K562 (cell line): ENCODE results near the gene SLC24A3. TPM values are rescaled to one million over a fixed set of nuclear protein-coding genes. Genes with fewer than 3 reads are reported as not detected.

Source experiments
- ATAC-seq: fragments of 200-7000 bp; cut with Tn5 transposase; 3 replicates; pipeline ENCODE4 v1.9.1; 2020; ENCODE audit warnings: moderate library complexity
- BruUV-seq: library from RNA; stranded (reverse); fragments of 400-500 nt; replicated peaks from 2 replicates; lab custom pipeline; 2021; lab: Mats Ljungman, UMichigan
- CTCF ChIA-PET: fragments of 300-600 bp; formaldehyde crosslinking; extraction: SDS; loops from one replicate; lab custom pipeline; 2021; ENCODE audit warnings: low intra/inter-chr PET ratio; lab: Yijun Ruan, JAX
- POLR2A ChIA-PET: fragments of 300-600, 350-650 bp; sonication (Branson Sonifier 250); formaldehyde crosslinking; extraction: SDS; loops from one replicate; lab custom pipeline; 2021; ENCODE audit warnings: antibody characterized with exemption, inconsistent platforms; lab: Yijun Ruan, JAX
- DNase-seq, 4 experiments: peaks; one replicate each; pipeline versions ENCODE4 v3.0.0 to v3.0.0-alpha.2; 2011 to 2018; ENCODE audit warnings: low spot score in 3 of 4, mixed read lengths in 3 of 4; ENCODE audit errors: extremely low read depth in 1 of 4
- FAIRE-seq: peaks from 2 replicates; lab custom pipeline; 2011; peaks lifted over from hg19 to GRCh38; lab: Jason Lieb, UNC
- H2AFZ ChIP-seq: 2 replicates; pipeline ENCODE4 v1.6.0; 2011; ENCODE audit warnings: low read depth, low read length, control low read depth, inconsistent platforms
- H3K27ac ChIP-seq: fragments of 200-600 bp; 3 replicates; pipeline ENCODE4 v1.8.0; 2011; ENCODE audit warnings: low read depth, mild to moderate bottlenecking, control low read depth, inconsistent platforms, low read length, moderate library complexity, mixed read lengths; ENCODE audit errors: extremely low read depth
- H3K27me3 ChIP-seq, 2 experiments: fragments of 300-600 bp in 1 of 2; 2 replicates in 1 of 2; 3 replicates in 1 of 2; pipeline versions ENCODE4 v1.6.0 to v1.8.0; 2011; ENCODE audit warnings: inconsistent platforms in 2 of 2, low read length in 2 of 2, mild to moderate bottlenecking in 1 of 2, mixed read lengths in 1 of 2, moderate library complexity in 1 of 2; ENCODE audit not compliant: control insufficient read depth in 2 of 2, insufficient read depth in 2 of 2
- H3K36me3 ChIP-seq: fragments of 300-600 bp; 3 replicates; pipeline ENCODE4 v1.8.0; 2011; ENCODE audit warnings: mild to moderate bottlenecking, low read length, inconsistent platforms; ENCODE audit not compliant: control insufficient read depth, insufficient read depth
- H3K4me1 ChIP-seq, 2 experiments: fragments of 200-600 bp in 1 of 2; replicated peaks in 1 of 2; 2 replicates in 1 of 2; 3 replicates in 1 of 2; pipeline versions ENCODE4 v1.5.1 to v1.8.0; 2011; ENCODE audit warnings: inconsistent platforms in 2 of 2, low read length in 2 of 2, mild to moderate bottlenecking in 1 of 2, mixed read lengths in 1 of 2, moderate library complexity in 1 of 2; ENCODE audit not compliant: control insufficient read depth in 2 of 2, insufficient read depth in 2 of 2
- H3K4me2 ChIP-seq: 2 replicates; pipeline ENCODE4 v1.6.1; 2011; ENCODE audit warnings: low read length, control low read depth, inconsistent platforms, mixed read lengths; ENCODE audit not compliant: insufficient read depth
- H3K4me3 ChIP-seq: fragments of 200-600 bp; sonication (generic), shearing (Covaris generic); 2 replicates; pipeline ENCODE4 v1.5.1; 2016; ENCODE audit warnings: control low read depth, inconsistent platforms
- H3K79me2 ChIP-seq: fragments of 200-600 bp; 3 replicates; pipeline ENCODE4 v1.8.0; 2011; ENCODE audit warnings: low read length, inconsistent platforms; ENCODE audit not compliant: control insufficient read depth, insufficient read depth
- H3K9ac ChIP-seq, 2 experiments: 2 replicates each; pipeline versions ENCODE4 v1.6.0 to v1.6.1; 2011; ENCODE audit warnings: low read depth in 2 of 2, low read length in 2 of 2, control low read depth in 1 of 2, inconsistent platforms in 1 of 2, mild to moderate bottlenecking in 1 of 2, mixed read lengths in 1 of 2; ENCODE audit not compliant: insufficient read depth in 1 of 2
- H3K9me1 ChIP-seq: one replicate; pipeline ENCODE4 v1.6.0; 2011; ENCODE audit warnings: inconsistent platforms, mild to moderate bottlenecking, low read length, moderate library complexity; ENCODE audit not compliant: control insufficient read depth, insufficient read depth
- H3K9me3 ChIP-seq: replicated peaks from 2 replicates; pipeline ENCODE4 v1.5.1; 2011; ENCODE audit warnings: low read depth, low read length, inconsistent platforms; ENCODE audit not compliant: control insufficient read depth, insufficient read depth
- H4K20me1 ChIP-seq: replicated peaks from 2 replicates; pipeline ENCODE4 v1.6.1; 2011; ENCODE audit warnings: low read length, inconsistent platforms, mixed read lengths; ENCODE audit not compliant: control insufficient read depth, insufficient read depth
- ATF7 ChIP-seq: fragments of 450-650 bp; IDR thresholded peaks from 2 replicates; pipeline ENCODE4 v1.7.1; 2014; ENCODE audit warnings: mild to moderate bottlenecking, moderate library complexity
- DNMT1 ChIP-seq: fragments of 450-650 bp; IDR thresholded peaks from 2 replicates; pipeline ENCODE4 v1.6.1; 2016; ENCODE audit warnings: antibody characterized with exemption, mild to moderate bottlenecking
- NCOA2 ChIP-seq, 2 experiments: fragments of 450-650 bp; IDR thresholded peaks; 2 replicates each; pipeline ENCODE4 v1.6.1; 2018; ENCODE audit warnings: mild to moderate bottlenecking in 2 of 2, moderate library complexity in 1 of 2; ENCODE audit not compliant: partially characterized antibody in 2 of 2
- NR1H2 ChIP-seq: sonication (generic); formaldehyde crosslinking; IDR thresholded peaks from 2 replicates; pipeline ENCODE4 v1.4.0; 2020; ENCODE audit warnings: mild to moderate bottlenecking, missing genetic modification reagents
- ZNF12 ChIP-seq: sonication (generic); formaldehyde crosslinking; IDR thresholded peaks from 2 replicates; pipeline ENCODE4 v1.4.0; 2020; ENCODE audit warnings: mild to moderate bottlenecking, missing genetic modification reagents
- ZNF584 ChIP-seq: fragments of 200-800 bp; sonication (Bioruptor generic); IDR thresholded peaks from 2 replicates; pipeline ENCODE4 v1.6.1; 2016; ENCODE audit warnings: low read depth, mild to moderate bottlenecking, missing genetic modification characterization, missing compliant biosample characterization
- WGBS: fragments of 100-300 bp; shearing (Covaris generic); methylation state at CpG from one replicate; pipeline ENCODE4 v1.1.6; 2016; ENCODE audit warnings: low coverage, mixed read lengths; ENCODE audit not compliant: insufficient coverage; ENCODE audit errors: missing lambda C conversion rate; 5-methylcytosine and 5-hydroxymethylcytosine counted together
- in situ Hi-C: fragments of 300-500 bp; cut with MboI; formaldehyde crosslinking; loops from 4 replicates; pipeline ENCODE4 v1.15.0; 2018; ENCODE audit warnings: inconsistent platforms, mixed read lengths
- intact Hi-C: fragments of 100-400 bp; cut with micrococcal nuclease; formaldehyde crosslinking; loops from 2 replicates; pipeline ENCODE4 v1.14.2; 2022
- polyA plus RNA-seq, 8 experiments: library from polyadenylated mRNA; depleted of rRNA in 4 of 8; stranded (reverse) in 5 of 8; unstranded in 3 of 8; fragments of >200 nt; fragmentation: Nextera tagmentation in 2 of 8; fragmentation: Illumina TruSeq in 1 of 8; extraction: Ambion mirVana in 2 of 8; extraction: Trizol in 1 of 8; gene quantifications; 2 replicates each; pipeline versions ENCODE4 v1.2.1 to v1.2.3, GENCODE V29; 2011 to 2014; ENCODE audit warnings: inconsistent platforms in 1 of 8, missing spikeins in 1 of 8
- total RNA-seq, 7 experiments: library from RNA; depleted of rRNA in 6 of 7; stranded (reverse); fragments of >200 nt in 6 of 7; fragmentation: Illumina TruSeq in 2 of 7; extraction: Trizol in 2 of 7; gene quantifications; 2 replicates each; pipeline versions ENCODE4 v1.2.1 to v1.2.3, GENCODE V29; 2011 to 2021; ENCODE audit warnings: low replicate concordance in 1 of 7
- TF ChIP-seq, protein P1 (sequence below), 2 experiments: fragments of 450-650 bp in 1 of 2; IDR thresholded peaks; 2 replicates each; pipeline ENCODE4 v1.6.1; 2011 to 2017; ENCODE audit warnings: low read depth in 2 of 2, antibody characterized with exemption in 1 of 2, borderline replicate concordance in 1 of 2, low read length in 1 of 2, mild to moderate bottlenecking in 1 of 2, mixed read lengths in 1 of 2; ENCODE audit not compliant: control insufficient read depth in 1 of 2
- TF ChIP-seq, protein P2 (sequence below): fragments of 250-450 bp; sonication (Bioruptor Pico); IDR thresholded peaks from 2 replicates; pipeline ENCODE4 v1.4.0; 2020; ENCODE audit warnings: mild to moderate bottlenecking, moderate library complexity
- TF ChIP-seq, protein P3 (sequence below), 3 experiments: fragments of 200-800 bp in 1 of 3; fragments of 250-450 bp in 1 of 3; fragments of 450-650 bp in 1 of 3; sonication (Bioruptor Pico) in 1 of 3; sonication (Bioruptor generic) in 1 of 3; formaldehyde crosslinking in 1 of 3; IDR thresholded peaks; 2 replicates each; pipeline versions ENCODE4 v1.6.1 to v1.8.0; 2016 to 2022; ENCODE audit warnings: mild to moderate bottlenecking in 2 of 3, missing genetic modification characterization in 2 of 3, missing compliant biosample characterization in 1 of 3, moderate library complexity in 1 of 3
- TF ChIP-seq, protein P4 (sequence below): sonication (generic); formaldehyde crosslinking; IDR thresholded peaks from 2 replicates; pipeline ENCODE4 v1.8.0; 2023; ENCODE audit warnings: mild to moderate bottlenecking, missing genetic modification reagents

Gene SLC24A3
- total and polyA plus RNA-seq, 9 of the 15 experiments (the other 6 are each of a cell fraction or from before 2014, with no cell fraction given) = not detected

DNA sequence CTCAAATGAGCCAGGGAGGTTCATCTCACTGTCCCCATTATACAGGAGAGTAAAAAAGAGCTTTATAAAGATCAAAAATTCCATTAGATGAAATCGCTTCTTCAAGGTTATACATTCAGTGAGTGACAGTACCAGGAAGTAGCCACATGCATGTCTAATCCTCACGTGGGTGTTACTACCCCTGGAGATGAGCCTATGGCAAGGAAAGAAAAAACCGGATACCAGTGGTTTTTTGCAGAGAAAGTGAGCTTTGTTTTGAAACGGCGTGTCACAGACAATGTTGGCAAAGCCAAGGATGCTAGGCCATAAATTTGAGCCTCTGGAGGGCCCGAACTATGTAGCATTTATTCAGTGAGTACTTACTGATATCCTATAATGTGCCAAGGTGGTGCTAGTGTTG is 330.7 kb downstream of the SLC24A3 start:
- H3K27ac ChIP-seq = no peak overlapping the region
- no TSS peak for BruUV-seq
- CTCF ChIA-PET = no interaction called here
- no peak for FAIRE-seq
- no peaks in the 10 kb centered on the region for H3K36me3 ChIP-seq
- no peaks in the 10 kb centered on the region for H3K9me1 ChIP-seq
- POLR2A ChIA-PET = no interaction called here
- no peak overlapping the region for H3K4me3 ChIP-seq
- WGBS = 3% methylated on average over 5 of the region's 6 CpGs
- intact Hi-C loops = no loop called here
- no peak overlapping the region for H2AFZ ChIP-seq
- no peaks in the 10 kb centered on the region for H3K4me1 ChIP-seq
- DNase-seq = no peak
- ATAC-seq = no peak
- H4K20me1 ChIP-seq = no peaks in the 10 kb centered on the region
- no peak overlapping the region for H3K9ac ChIP-seq
- in situ Hi-C loops = no loop called here
- H3K27me3 ChIP-seq = no peaks in the 10 kb centered on the region
- no peaks in the 10 kb centered on the region for H3K9me3 ChIP-seq
- H3K4me2 ChIP-seq = no peak overlapping the region
- no peaks in the 10 kb centered on the region for H3K79me2 ChIP-seq
- TF ChIP-seq ATF7 = no peak
- no peak for TF ChIP-seq DNMT1
- TF ChIP-seq NR1H2 (CRISPR knock-in tag) = no peak
- TF ChIP-seq, protein P1, sequence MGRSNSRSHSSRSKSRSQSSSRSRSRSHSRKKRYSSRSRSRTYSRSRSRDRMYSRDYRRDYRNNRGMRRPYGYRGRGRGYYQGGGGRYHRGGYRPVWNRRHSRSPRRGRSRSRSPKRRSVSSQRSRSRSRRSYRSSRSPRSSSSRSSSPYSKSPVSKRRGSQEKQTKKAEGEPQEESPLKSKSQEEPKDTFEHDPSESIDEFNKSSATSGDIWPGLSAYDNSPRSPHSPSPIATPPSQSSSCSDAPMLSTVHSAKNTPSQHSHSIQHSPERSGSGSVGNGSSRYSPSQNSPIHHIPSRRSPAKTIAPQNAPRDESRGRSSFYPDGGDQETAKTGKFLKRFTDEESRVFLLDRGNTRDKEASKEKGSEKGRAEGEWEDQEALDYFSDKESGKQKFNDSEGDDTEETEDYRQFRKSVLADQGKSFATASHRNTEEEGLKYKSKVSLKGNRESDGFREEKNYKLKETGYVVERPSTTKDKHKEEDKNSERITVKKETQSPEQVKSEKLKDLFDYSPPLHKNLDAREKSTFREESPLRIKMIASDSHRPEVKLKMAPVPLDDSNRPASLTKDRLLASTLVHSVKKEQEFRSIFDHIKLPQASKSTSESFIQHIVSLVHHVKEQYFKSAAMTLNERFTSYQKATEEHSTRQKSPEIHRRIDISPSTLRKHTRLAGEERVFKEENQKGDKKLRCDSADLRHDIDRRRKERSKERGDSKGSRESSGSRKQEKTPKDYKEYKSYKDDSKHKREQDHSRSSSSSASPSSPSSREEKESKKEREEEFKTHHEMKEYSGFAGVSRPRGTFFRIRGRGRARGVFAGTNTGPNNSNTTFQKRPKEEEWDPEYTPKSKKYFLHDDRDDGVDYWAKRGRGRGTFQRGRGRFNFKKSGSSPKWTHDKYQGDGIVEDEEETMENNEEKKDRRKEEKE (IDR thresholded peaks at IDR 0.05; ENCODE audit: borderline replicate concordance in 1 of 2, control insufficient read depth in 1 of 2, low read depth in 2 of 2, low read length in 1 of 2) = no peak
- TF ChIP-seq NCOA2 (IDR thresholded peaks at IDR 0.05; ENCODE audit: partially characterized antibody in 2 of 2) = no peak
- TF ChIP-seq ZNF12 (CRISPR knock-in tag) = no peak
- no peak for TF ChIP-seq ZNF584 (CRISPR knock-in tag)
- TF ChIP-seq, protein P2, sequence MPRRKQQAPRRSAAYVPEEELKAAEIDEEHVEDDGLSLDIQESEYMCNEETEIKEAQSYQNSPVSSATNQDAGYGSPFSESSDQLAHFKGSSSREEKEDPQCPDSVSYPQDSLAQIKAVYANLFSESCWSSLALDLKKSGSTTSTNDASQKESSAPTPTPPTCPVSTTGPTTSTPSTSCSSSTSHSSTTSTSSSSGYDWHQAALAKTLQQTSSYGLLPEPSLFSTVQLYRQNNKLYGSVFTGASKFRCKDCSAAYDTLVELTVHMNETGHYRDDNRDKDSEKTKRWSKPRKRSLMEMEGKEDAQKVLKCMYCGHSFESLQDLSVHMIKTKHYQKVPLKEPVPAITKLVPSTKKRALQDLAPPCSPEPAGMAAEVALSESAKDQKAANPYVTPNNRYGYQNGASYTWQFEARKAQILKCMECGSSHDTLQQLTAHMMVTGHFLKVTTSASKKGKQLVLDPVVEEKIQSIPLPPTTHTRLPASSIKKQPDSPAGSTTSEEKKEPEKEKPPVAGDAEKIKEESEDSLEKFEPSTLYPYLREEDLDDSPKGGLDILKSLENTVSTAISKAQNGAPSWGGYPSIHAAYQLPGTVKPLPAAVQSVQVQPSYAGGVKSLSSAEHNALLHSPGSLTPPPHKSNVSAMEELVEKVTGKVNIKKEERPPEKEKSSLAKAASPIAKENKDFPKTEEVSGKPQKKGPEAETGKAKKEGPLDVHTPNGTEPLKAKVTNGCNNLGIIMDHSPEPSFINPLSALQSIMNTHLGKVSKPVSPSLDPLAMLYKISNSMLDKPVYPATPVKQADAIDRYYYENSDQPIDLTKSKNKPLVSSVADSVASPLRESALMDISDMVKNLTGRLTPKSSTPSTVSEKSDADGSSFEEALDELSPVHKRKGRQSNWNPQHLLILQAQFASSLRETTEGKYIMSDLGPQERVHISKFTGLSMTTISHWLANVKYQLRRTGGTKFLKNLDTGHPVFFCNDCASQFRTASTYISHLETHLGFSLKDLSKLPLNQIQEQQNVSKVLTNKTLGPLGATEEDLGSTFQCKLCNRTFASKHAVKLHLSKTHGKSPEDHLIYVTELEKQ (CRISPR knock-in tag) = no peak
- TF ChIP-seq, protein P3, sequence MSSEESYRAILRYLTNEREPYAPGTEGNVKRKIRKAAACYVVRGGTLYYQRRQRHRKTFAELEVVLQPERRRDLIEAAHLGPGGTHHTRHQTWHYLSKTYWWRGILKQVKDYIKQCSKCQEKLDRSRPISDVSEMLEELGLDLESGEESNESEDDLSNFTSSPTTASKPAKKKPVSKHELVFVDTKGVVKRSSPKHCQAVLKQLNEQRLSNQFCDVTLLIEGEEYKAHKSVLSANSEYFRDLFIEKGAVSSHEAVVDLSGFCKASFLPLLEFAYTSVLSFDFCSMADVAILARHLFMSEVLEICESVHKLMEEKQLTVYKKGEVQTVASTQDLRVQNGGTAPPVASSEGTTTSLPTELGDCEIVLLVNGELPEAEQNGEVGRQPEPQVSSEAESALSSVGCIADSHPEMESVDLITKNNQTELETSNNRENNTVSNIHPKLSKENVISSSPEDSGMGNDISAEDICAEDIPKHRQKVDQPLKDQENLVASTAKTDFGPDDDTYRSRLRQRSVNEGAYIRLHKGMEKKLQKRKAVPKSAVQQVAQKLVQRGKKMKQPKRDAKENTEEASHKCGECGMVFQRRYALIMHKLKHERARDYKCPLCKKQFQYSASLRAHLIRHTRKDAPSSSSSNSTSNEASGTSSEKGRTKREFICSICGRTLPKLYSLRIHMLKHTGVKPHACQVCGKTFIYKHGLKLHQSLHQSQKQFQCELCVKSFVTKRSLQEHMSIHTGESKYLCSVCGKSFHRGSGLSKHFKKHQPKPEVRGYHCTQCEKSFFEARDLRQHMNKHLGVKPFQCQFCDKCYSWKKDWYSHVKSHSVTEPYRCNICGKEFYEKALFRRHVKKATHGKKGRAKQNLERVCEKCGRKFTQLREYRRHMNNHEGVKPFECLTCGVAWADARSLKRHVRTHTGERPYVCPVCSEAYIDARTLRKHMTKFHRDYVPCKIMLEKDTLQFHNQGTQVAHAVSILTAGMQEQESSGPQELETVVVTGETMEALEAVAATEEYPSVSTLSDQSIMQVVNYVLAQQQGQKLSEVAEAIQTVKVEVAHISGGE (CRISPR knock-in tag; IDR thresholded peaks at IDR 0.05) = no peak
- TF ChIP-seq, protein P4, sequence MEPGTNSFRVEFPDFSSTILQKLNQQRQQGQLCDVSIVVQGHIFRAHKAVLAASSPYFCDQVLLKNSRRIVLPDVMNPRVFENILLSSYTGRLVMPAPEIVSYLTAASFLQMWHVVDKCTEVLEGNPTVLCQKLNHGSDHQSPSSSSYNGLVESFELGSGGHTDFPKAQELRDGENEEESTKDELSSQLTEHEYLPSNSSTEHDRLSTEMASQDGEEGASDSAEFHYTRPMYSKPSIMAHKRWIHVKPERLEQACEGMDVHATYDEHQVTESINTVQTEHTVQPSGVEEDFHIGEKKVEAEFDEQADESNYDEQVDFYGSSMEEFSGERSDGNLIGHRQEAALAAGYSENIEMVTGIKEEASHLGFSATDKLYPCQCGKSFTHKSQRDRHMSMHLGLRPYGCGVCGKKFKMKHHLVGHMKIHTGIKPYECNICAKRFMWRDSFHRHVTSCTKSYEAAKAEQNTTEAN = no peak
